Mammary epithelial cell (primary cell): ENCODE measurements around the gene AUTS2.

Experiments
- CTCF ChIP-seq, 2 donors: IDR thresholded peaks in 1 of 2; conservative IDR thresholded peaks in 1 of 2; 2 replicates each; pipeline ENCODE4 v1.5.1; 2011 to 2012; ENCODE audit warnings: inconsistent platforms in 2 of 2, low read length in 2 of 2, mild to moderate bottlenecking in 2 of 2, control low read depth in 1 of 2, low read depth in 1 of 2; ENCODE audit not compliant: insufficient read depth in 1 of 2; ENCODE audit errors: extremely low read depth in 1 of 2
- EZH2 ChIP-seq: IDR thresholded peaks from 2 replicates; pipeline ENCODE4 v1.6.1; 2012; ENCODE audit warnings: low read length, inconsistent platforms, borderline replicate concordance

- TF ChIP-seq CTCF (conservative IDR thresholded peaks at IDR 0.05 in 1 of 2, IDR thresholded peaks at IDR 0.05 in 1 of 2; ENCODE audit: extremely low read depth in 1 of 2, insufficient read depth in 1 of 2, low read depth in 1 of 2, low read length in 2 of 2), result no peak
- TF ChIP-seq EZH2, result no peak
These were observed 1197.7 kb downstream of the AUTS2 start for GRCh38 chr7:70795948-70796347.
